ENCODE data around the gene SMIM7.

- TF ChIP-seq, protein P1, sequence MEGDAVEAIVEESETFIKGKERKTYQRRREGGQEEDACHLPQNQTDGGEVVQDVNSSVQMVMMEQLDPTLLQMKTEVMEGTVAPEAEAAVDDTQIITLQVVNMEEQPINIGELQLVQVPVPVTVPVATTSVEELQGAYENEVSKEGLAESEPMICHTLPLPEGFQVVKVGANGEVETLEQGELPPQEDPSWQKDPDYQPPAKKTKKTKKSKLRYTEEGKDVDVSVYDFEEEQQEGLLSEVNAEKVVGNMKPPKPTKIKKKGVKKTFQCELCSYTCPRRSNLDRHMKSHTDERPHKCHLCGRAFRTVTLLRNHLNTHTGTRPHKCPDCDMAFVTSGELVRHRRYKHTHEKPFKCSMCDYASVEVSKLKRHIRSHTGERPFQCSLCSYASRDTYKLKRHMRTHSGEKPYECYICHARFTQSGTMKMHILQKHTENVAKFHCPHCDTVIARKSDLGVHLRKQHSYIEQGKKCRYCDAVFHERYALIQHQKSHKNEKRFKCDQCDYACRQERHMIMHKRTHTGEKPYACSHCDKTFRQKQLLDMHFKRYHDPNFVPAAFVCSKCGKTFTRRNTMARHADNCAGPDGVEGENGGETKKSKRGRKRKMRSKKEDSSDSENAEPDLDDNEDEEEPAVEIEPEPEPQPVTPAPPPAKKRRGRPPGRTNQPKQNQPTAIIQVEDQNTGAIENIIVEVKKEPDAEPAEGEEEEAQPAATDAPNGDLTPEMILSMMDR (IDR thresholded peaks at IDR 0.05; ENCODE audit: low read depth, low read length, poor library complexity, severe bottlenecking) = no peak
- TF ChIP-seq EZH2phosphoT487 (IDR thresholded peaks at IDR 0.05; ENCODE audit: borderline replicate concordance, low read length) = no peak
These were observed 34.6 kb downstream of the SMIM7 start for GRCh38 chr19:16625163-16625958.
